Spleen (tissue), 7 donors: ENCODE results near the gene NCF2.

Experiments used
- CTCF ChIP-seq, 11 experiments: fragments of 200-600 bp in 7 of 11; fragments of 450-650 bp in 4 of 11; sonication (generic) in 4 of 11; IDR thresholded peaks in 8 of 11; conservative IDR thresholded peaks in 3 of 11; 1 replicate in 7 of 11; 2 replicates in 4 of 11; pipeline versions ENCODE4 v1.4.0 to v1.8.0; 2016 to 2021; ENCODE audit warnings: antibody characterized with exemption in 11 of 11, inconsistent platforms in 4 of 11, mild to moderate bottlenecking in 1 of 11
- POLR2A ChIP-seq, 3 donors: fragments of 450-650 bp; IDR thresholded peaks; one replicate each; pipeline ENCODE4 v1.5.1; 2017; ENCODE audit warnings: antibody characterized with exemption in 3 of 3, mild to moderate bottlenecking in 1 of 3
- donor health status: DM: no; HTN: no; CAD: no; lungs with moderate emphysema.
- donor health status: DM: no; HTN: no; CAD: no.
- donor health status: DM: no; HTN: no; CAD: no.

- no peak for TF ChIP-seq CTCF (IDR thresholded peaks at IDR 0.05 in 8 of 11, conservative IDR thresholded peaks at IDR 0.05 in 3 of 11)
- TF ChIP-seq POLR2A (IDR thresholded peaks at IDR 0.05): no peak
Observed at GRCh38 chr1:183515002-183515689, 75.1 kb downstream of the NCF2 start.
